ENCODE data around the gene ITGB2.

Gene ITGB2

GRCh38 chr21:44898851-44899767, 21.6 kb downstream of the ITGB2 start:
- no peak for DNase-seq (ENCODE audit: extremely low read depth in 1 of 2, low read depth in 1 of 2)

DNA sequence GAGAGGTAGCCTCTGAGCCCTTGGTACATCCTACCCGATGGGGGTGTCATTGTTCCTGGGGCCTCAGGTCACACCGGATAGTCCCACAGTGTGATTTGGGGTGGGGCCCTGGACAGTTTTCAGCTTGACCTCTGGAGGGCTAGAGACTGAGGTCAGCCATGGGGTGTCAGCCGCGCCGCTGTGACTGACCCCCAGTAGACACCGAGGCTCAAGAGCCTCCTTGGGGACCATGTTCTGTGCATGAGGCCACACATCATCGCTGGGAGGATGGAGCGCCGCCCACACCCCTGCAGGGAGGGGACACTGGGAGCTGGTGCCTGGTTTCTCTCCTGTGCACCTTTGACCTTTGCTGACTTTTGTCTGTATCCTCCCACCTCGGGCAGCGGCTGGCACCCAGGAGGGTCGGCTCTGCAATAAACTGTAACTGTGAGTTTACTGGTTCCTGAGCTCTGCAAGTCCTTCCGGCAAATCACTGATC, 22.6 kb downstream of the ITGB2 start:
- DNase-seq (ENCODE audit: extremely low read depth in 1 of 2, low read depth in 1 of 2), result no peak

DNA sequence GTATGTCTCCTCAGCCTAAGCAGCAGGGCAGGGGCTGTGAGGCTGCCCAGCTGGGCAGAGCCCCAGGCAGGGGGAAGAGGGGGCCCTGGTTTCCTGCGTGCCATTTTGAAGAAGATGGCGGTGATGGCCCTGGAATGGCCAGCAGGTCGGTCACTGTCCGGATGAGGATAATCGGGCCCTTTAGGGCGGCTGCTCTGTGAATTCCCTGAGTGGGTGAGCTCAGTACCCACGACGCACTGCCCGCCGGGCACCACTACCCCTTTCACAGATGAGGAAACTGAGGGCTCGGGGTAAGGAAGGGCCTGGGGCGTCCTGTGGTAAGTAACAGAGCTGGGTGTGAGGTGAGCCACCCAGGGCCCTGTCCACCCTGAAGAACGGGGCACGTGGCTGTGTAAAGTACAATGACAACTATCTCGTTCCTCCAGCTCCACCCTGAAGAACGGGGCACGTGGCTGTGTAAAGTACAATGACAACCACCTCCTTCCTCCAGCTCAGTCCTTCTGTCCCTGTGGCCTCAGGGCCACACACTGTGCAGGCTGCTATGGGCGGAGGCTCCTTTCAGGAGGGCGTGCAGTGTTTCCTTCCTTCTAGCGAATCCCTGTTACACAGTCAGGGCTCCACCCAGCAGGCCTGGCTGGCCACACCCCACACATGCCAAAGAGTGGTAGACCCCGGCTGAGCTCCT, 23.2 kb downstream of the ITGB2 start:
- DNase-seq (ENCODE audit: extremely low read depth in 1 of 2, low read depth in 1 of 2), result no peak

- DNase-seq (ENCODE audit: extremely low read depth in 1 of 2, low read depth in 1 of 2), result no peak
These were observed 24.0 kb downstream of the ITGB2 start for GRCh38 chr21:44896561-44897286.

GRCh38 chr21:44895859-44896258, 24.8 kb downstream of the ITGB2 start:
- no peak for DNase-seq (ENCODE audit: extremely low read depth in 1 of 2, low read depth in 1 of 2)

DNA sequence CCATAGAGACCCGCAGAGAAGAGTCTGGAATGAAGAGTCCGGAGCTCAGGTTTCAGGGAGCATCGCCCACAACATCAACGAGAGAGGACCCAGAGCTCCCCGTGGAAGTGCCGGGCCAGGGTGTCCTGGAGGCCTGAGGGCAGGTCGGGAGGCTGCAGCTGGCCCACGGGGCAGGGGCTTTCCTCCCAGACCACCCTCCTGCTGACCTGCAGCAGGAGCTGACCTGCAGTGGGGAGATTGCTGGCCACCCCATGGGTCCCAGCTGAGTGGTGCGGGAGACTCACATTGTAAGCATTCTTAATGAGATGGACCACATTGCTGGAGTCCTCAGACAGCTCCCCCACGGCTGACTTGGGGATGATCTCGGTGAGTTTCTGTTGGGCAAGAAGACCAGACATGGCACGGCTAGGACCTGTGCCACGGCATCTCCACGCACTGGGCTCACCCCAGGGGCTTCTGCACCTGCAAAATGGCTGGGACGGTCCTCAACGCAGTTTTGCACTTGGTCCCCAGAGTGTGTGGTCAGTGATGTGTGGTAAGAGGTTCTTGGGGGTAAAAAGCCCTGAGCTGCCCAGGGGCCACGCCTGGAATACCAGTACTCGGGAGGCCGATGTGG, 25.9 kb downstream of the ITGB2 start:
- no peak for DNase-seq (ENCODE audit: extremely low read depth in 1 of 2, low read depth in 1 of 2)

- no peak for DNase-seq (ENCODE audit: extremely low read depth in 1 of 2, low read depth in 1 of 2)
These were observed 26.6 kb downstream of the ITGB2 start for GRCh38 chr21:44893948-44894656.

GRCh38 chr21:44893278-44893556, 27.5 kb downstream of the ITGB2 start:
- DNase-seq (ENCODE audit: extremely low read depth in 1 of 2, low read depth in 1 of 2), result no peak

- DNase-seq (ENCODE audit: extremely low read depth in 1 of 2, low read depth in 1 of 2), result peak in 1 of 2 donors; percentile 46
These were observed 28.0 kb downstream of the ITGB2 start for GRCh38 chr21:44892536-44893277.

- DNase-seq (ENCODE audit: extremely low read depth in 1 of 2, low read depth in 1 of 2), result no peak
These were observed 28.6 kb downstream of the ITGB2 start for GRCh38 chr21:44892095-44892494.

GRCh38 chr21:44891631-44892031, 29.1 kb downstream of the ITGB2 start:
- no peak for DNase-seq (ENCODE audit: extremely low read depth in 1 of 2, low read depth in 1 of 2)

DNA sequence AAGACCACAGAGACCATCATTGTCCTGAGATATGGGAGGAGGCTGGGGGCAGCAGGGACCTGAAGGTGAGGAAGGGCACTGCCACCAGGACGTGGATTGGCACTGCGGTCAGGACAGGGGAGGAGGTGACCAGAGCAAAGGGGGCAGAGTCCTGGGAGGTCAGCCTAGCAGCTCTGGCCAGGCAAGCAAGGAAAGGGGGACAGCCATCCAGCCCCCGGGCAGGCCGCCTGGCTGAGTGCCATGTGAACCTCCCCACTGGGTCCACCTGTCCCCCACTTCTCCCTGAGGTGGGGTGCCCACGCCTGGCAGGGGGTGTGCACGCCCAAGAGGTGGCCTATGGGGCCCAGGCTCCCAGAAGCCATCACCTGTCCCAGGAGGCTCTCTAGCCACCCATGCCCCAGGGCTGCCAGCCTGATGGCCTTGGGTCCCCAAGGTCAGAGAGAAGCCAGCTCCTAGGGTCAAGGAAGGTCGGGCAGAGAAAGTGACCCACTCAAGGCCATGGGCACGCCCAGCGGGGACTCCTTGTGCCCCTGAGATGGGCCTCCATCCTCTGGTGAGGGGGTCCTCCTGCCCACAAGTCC, 29.6 kb downstream of the ITGB2 start:
- no peak for DNase-seq (ENCODE audit: extremely low read depth in 1 of 2, low read depth in 1 of 2)

DNA sequence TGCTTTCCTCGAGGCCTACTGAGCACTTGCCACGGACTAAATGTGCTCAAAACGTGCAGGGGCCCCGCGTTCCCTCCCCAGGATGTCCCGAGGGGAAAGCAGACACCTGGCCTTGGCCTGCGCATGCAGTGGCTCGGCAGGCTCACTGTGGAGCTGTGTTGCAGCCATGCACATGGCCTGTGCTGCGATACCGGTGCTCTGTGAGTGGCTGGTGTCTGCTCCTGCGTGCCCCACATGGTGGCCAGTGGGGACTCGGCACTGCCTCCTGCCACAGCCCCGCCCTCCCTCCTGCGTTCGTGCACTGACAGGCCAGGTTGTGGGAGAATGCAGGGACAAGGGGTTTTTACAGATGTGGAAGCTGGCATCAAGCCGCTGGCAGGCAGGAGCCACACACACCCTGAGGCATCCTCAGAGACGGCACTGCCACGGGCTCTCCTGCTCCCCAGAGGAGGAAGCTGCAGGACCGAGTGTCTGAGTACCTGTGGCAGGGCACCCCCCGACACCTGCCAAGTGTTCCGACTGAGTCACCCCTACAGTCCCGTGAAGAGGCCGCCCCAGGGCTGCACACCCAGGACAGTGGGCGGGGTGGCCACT, 30.3 kb downstream of the ITGB2 start:
- DNase-seq (ENCODE audit: extremely low read depth in 1 of 2, low read depth in 1 of 2), result no peak

GRCh38 chr21:44889625-44890337, 30.9 kb downstream of the ITGB2 start:
- DNase-seq (ENCODE audit: extremely low read depth in 1 of 2, low read depth in 1 of 2), result no peak

- no peak for DNase-seq (ENCODE audit: extremely low read depth in 1 of 2, low read depth in 1 of 2)
These were observed 31.8 kb downstream of the ITGB2 start for GRCh38 chr21:44888581-44889550.

GRCh38 chr21:44887807-44888580, 32.7 kb downstream of the ITGB2 start:
- DNase-seq (ENCODE audit: extremely low read depth in 1 of 2, low read depth in 1 of 2), result no peak

Data from stimulated activated CD8-positive, alpha-beta memory T cell treated with anti-CD3 and anti-CD28 coated beads, Interleukin-7, amount 100 ng/mL, for 48 hours (primary cell).